Liver (tissue), 9 donors: ENCODE data around the gene RAB38. TPM values are rescaled to one million over a fixed set of nuclear protein-coding genes. Genes with fewer than 3 reads are reported as not detected.

ENCODE experiments used
- DNase-seq: peaks from one replicate; pipeline ENCODE4 v3.0.0-alpha.2; 2017; ENCODE audit warnings: low spot score
- H3K27ac ChIP-seq, 2 donors: one replicate each; pipeline ENCODE4 v1.7.0; 2013; ENCODE audit warnings: inconsistent platforms in 2 of 2, low read length in 2 of 2, control low read depth in 1 of 2, low read depth in 1 of 2, mild to moderate bottlenecking in 1 of 2
- H3K27me3 ChIP-seq, 4 donors: one replicate each; pipeline versions ENCODE4 v1.6.1 to v1.7.0; 2013; ENCODE audit warnings: low read length in 3 of 4, inconsistent platforms in 1 of 4, mild to moderate bottlenecking in 1 of 4, moderate library complexity in 1 of 4; ENCODE audit not compliant: control insufficient read depth in 4 of 4, insufficient read depth in 4 of 4
- H3K36me3 ChIP-seq, 4 donors: one replicate each; pipeline versions ENCODE4 v1.6.1 to v1.7.0; 2013; ENCODE audit warnings: low read length in 3 of 4, mild to moderate bottlenecking in 3 of 4, low read depth in 1 of 4, moderate library complexity in 1 of 4; ENCODE audit not compliant: control insufficient read depth in 4 of 4, insufficient read depth in 3 of 4
- H3K4me1 ChIP-seq, 4 donors: one replicate each; pipeline versions ENCODE4 v1.6.1 to v1.7.0; 2013; ENCODE audit warnings: low read length in 3 of 4, mild to moderate bottlenecking in 3 of 4, moderate library complexity in 1 of 4; ENCODE audit not compliant: control insufficient read depth in 4 of 4, insufficient read depth in 4 of 4
- H3K4me3 ChIP-seq, 3 donors: one replicate each; pipeline versions ENCODE4 v1.6.1 to v1.7.0; 2013; ENCODE audit warnings: low read length in 3 of 3, control low read depth in 1 of 3, low read depth in 1 of 3, mild to moderate bottlenecking in 1 of 3
- H3K9ac ChIP-seq, 2 donors: one replicate each; pipeline ENCODE4 v1.7.0; 2013; ENCODE audit warnings: low read length in 2 of 2, mild to moderate bottlenecking in 2 of 2, moderate library complexity in 2 of 2, control low read depth in 1 of 2, low read depth in 1 of 2
- H3K9me3 ChIP-seq, 4 donors: one replicate each; pipeline versions ENCODE4 v1.6.1 to v1.7.0; 2013; ENCODE audit warnings: low read length in 3 of 4; ENCODE audit not compliant: control insufficient read depth in 4 of 4
- ATF3 ChIP-seq: IDR thresholded peaks from 2 replicates; pipeline ENCODE4 v1.6.1; 2016; ENCODE audit warnings: antibody characterized with exemption
- EGR1 ChIP-seq, 2 donors: IDR thresholded peaks; 2 replicates each; pipeline ENCODE4 v1.6.1; 2016 to 2018; ENCODE audit warnings: antibody characterized with exemption in 2 of 2, low read depth in 2 of 2
- FOXA1 ChIP-seq: IDR thresholded peaks from 2 replicates; pipeline ENCODE4 v1.6.1; 2016; ENCODE audit warnings: antibody characterized with exemption
- FOXA2 ChIP-seq: IDR thresholded peaks from 2 replicates; pipeline ENCODE4 v1.6.1; 2016; ENCODE audit warnings: antibody characterized with exemption
- GABPA ChIP-seq, 2 donors: IDR thresholded peaks in 1 of 2; conservative IDR thresholded peaks in 1 of 2; 2 replicates each; pipeline ENCODE4 v1.6.1; 2016; ENCODE audit warnings: antibody characterized with exemption in 2 of 2, mild to moderate bottlenecking in 1 of 2, moderate library complexity in 1 of 2
- HNF4A ChIP-seq, 2 donors: conservative IDR thresholded peaks; 2 replicates each; pipeline ENCODE4 v1.6.1; 2016; ENCODE audit warnings: antibody characterized with exemption in 2 of 2, mild to moderate bottlenecking in 2 of 2
- NR2F2 ChIP-seq: IDR thresholded peaks from 2 replicates; pipeline ENCODE4 v1.6.1; 2016; ENCODE audit warnings: antibody characterized with exemption
- RAD21 ChIP-seq, 2 donors: IDR thresholded peaks; 2 replicates each; pipeline ENCODE4 v1.6.1; 2016; ENCODE audit warnings: antibody characterized with exemption in 2 of 2, mild to moderate bottlenecking in 2 of 2
- RXRA ChIP-seq, 2 donors: IDR thresholded peaks; 2 replicates each; pipeline ENCODE4 v1.6.1; 2017 to 2018; ENCODE audit warnings: antibody characterized with exemption in 2 of 2, mild to moderate bottlenecking in 1 of 2
- SP1 ChIP-seq: IDR thresholded peaks from 2 replicates; pipeline ENCODE4 v1.6.1; 2018; ENCODE audit warnings: antibody characterized with exemption, mild to moderate bottlenecking
- TAF1 ChIP-seq: conservative IDR thresholded peaks from 2 replicates; pipeline ENCODE4 v1.6.1; 2016; ENCODE audit warnings: antibody characterized with exemption, mild to moderate bottlenecking
- YY1 ChIP-seq: IDR thresholded peaks from 2 replicates; pipeline ENCODE4 v1.6.1; 2016; ENCODE audit warnings: antibody characterized with exemption, mild to moderate bottlenecking
- ZBTB33 ChIP-seq: IDR thresholded peaks from 2 replicates; pipeline ENCODE4 v1.6.1; 2016; ENCODE audit warnings: antibody characterized with exemption
- WGBS: extraction: QIAGEN DNeasy Blood & Tissue Kit; methylation state at CpG from one replicate; pipeline ENCODE4 v1.1.7; 2013; 5-methylcytosine and 5-hydroxymethylcytosine counted together
- polyA plus RNA-seq, 2 donors: library from polyadenylated mRNA; stranded (reverse) in 1 of 2; unstranded in 1 of 2; fragments of 200-250 nt in 1 of 2; fragments of >200 nt in 1 of 2; fragmentation: Nextera tagmentation in 1 of 2; extraction: Ambion mirVana in 1 of 2; gene quantifications; one replicate each; pipeline versions ENCODE4 v1.2.1 to v1.2.3, GENCODE V29; 2013 to 2015
- total RNA-seq, 2 donors: library from RNA; depleted of rRNA; stranded (reverse); fragments of >200 nt; gene quantifications; one replicate each; pipeline ENCODE4 v1.2.3, GENCODE V29; 2014
- TF ChIP-seq, protein P1 (sequence below): IDR thresholded peaks from 2 replicates; pipeline ENCODE4 v1.6.1; 2016; ENCODE audit warnings: antibody characterized with exemption
- TF ChIP-seq, protein P2 (sequence below): fragments of 150-350 bp; IDR thresholded peaks from 2 replicates; pipeline ENCODE4 v1.5.1; 2017; ENCODE audit warnings: improper control_type of control experiment, low read depth, low read length; ENCODE audit not compliant: missing input control
- donor health status: healthy.
- donor health status: healthy.
- donor health status: healthy.
- donor health status: healthy.
- donor health status: healthy.

The RAB38 gene
- total and polyA plus RNA-seq, 4 donors = 0.32 to 2.2 (median 0.48) TPM

DNA sequence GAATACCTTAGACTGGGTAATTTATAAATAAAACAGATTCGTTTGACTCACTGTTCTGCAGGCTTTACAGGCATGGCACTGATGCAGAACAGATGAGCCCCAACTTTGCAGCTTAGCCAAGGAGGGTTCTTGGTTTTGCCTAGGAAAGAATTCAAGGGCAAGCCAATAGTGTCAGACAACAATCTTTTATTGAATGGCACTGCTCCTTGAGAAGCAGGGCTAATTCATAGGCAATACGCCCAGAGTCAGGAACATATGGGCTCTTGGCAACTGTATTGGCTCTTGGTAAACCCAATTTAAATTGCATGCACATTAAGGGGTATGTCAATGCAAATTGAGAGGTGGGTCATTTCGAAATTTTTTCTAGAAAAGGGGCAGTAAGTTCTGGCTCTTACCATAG is 87.9 kb downstream of the RAB38 start:
- no peak overlapping the region for H3K9ac ChIP-seq

DNA sequence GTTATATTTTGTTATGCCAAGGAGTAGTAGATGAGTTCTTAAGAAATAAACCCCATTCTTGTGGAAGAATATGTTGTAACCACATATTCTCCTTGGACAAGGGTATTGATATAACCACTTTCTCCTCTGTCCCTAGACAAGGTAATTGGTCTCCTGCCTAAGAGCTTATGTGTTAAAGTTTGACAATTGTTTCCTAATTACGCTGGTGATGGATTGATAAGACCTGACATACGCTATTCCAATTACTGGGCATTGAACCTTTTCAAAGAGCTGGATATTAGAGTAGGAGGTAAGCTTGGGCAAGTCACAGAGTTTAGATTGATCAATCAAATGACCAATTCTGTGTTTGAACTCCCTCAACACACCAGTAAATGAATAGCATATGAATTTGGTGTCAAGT is 88.9 kb downstream of the RAB38 start:
- H3K4me1 ChIP-seq = no peaks in the 10 kb centered on the region
- H3K4me3 ChIP-seq = no peak overlapping the region
- H3K27ac ChIP-seq = no peak overlapping the region
- H3K9me3 ChIP-seq = no peaks in the 10 kb centered on the region
- TF ChIP-seq TAF1 = no peak
- TF ChIP-seq, protein P1, sequence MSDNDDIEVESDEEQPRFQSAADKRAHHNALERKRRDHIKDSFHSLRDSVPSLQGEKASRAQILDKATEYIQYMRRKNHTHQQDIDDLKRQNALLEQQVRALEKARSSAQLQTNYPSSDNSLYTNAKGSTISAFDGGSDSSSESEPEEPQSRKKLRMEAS = no peak
- no peak for TF ChIP-seq ATF3
- TF ChIP-seq HNF4A (conservative IDR thresholded peaks at IDR 0.05) = no peak
- TF ChIP-seq SP1 = no peak
- no peak for TF ChIP-seq GABPA (IDR thresholded peaks at IDR 0.05 in 1 of 2, conservative IDR thresholded peaks at IDR 0.05 in 1 of 2)
- TF ChIP-seq YY1 = no peak
- no peak for TF ChIP-seq RAD21 (IDR thresholded peaks at IDR 0.05)
- no peak for TF ChIP-seq ZBTB33
- TF ChIP-seq FOXA1 = no peak
- TF ChIP-seq RXRA (IDR thresholded peaks at IDR 0.05) = no peak
- TF ChIP-seq, protein P2, sequence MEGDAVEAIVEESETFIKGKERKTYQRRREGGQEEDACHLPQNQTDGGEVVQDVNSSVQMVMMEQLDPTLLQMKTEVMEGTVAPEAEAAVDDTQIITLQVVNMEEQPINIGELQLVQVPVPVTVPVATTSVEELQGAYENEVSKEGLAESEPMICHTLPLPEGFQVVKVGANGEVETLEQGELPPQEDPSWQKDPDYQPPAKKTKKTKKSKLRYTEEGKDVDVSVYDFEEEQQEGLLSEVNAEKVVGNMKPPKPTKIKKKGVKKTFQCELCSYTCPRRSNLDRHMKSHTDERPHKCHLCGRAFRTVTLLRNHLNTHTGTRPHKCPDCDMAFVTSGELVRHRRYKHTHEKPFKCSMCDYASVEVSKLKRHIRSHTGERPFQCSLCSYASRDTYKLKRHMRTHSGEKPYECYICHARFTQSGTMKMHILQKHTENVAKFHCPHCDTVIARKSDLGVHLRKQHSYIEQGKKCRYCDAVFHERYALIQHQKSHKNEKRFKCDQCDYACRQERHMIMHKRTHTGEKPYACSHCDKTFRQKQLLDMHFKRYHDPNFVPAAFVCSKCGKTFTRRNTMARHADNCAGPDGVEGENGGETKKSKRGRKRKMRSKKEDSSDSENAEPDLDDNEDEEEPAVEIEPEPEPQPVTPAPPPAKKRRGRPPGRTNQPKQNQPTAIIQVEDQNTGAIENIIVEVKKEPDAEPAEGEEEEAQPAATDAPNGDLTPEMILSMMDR = no peak
- no peak overlapping the region for H3K9ac ChIP-seq
- WGBS = 83% methylated on average over 2 of the region's 2 CpGs
- no peak for DNase-seq
- no peaks in the 10 kb centered on the region for H3K36me3 ChIP-seq
- peaks cover 0 to 3% (median 0%) of the 10 kb centered on the region in 4 donors for H3K27me3 ChIP-seq

More for the DNA sequence above, 87.9 kb downstream of the RAB38 start:
- 61% methylated on average over 3 of the region's 3 CpGs for WGBS
- no peak for DNase-seq
- Histone ChIP-seq H3K36me3 (no peaks in the 10 kb centered on the region), H3K4me3 (no peak overlapping the region), H3K9me3 (no peaks in the 10 kb centered on the region), H3K4me1 (no peaks in the 10 kb centered on the region), H3K27me3 (peaks cover 0 to 3% (median 0%) of the 10 kb centered on the region in 4 donors), H3K27ac (no peak overlapping the region)
- TF ChIP-seq EGR1 (IDR thresholded peaks at IDR 0.05; ENCODE audit: low read depth in 2 of 2) (no peak), RXRA (IDR thresholded peaks at IDR 0.05) (no peak), FOXA1 (no peak), FOXA2 (no peak), RAD21 (IDR thresholded peaks at IDR 0.05) (no peak), NR2F2 (no peak)
- TF ChIP-seq, protein P2 = no peak
- TF ChIP-seq, protein P1 = no peak
